GM19397 (cell line): ENCODE results near the gene NTRK1.
A peak's percentile ranks its signal among the peaks of the same experiment; 100 is the strongest.

Experiments
- ATAC-seq: cut with Tn5 transposase; IDR thresholded peaks from one replicate; pipeline ENCODE4 v1.9.1; 2021; ENCODE audit warnings: mild to moderate bottlenecking, moderate library complexity; ENCODE audit not compliant: unreplicated experiment

NTRK1 gene

GRCh38 chr1:156860628-156861423 is at the start of gene NTRK1:
TSS of gene NTRK1 (plus strand) at chr1:156860865. CDS start at chr1:156860935, 70 bp downstream.
- peak; percentile 47 for ATAC-seq

DNA sequence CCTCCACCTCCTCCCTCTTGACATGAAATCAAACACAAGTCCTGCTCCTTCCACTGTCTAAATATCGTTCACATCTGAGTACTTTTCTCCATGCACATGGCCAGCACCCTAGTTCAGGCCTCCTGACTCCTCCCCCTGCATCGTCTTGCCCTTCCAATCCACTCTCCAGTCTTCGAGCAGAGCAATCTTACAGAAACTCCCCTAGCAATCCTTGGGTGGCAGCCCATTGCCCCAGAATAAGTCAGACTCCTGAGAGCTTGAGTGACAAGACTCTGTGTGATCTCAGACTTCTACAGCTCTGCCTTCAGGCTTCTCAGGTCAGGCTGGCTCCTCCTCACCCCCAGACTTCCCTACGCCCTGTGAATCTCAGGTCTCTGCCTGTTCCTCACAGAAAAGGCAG is 49.5 kb upstream of the NTRK1 start:
- no peak for ATAC-seq

GRCh38 chr1:156812293-156812990 is 48.2 kb upstream of the NTRK1 start:
- ATAC-seq = no peak

DNA sequence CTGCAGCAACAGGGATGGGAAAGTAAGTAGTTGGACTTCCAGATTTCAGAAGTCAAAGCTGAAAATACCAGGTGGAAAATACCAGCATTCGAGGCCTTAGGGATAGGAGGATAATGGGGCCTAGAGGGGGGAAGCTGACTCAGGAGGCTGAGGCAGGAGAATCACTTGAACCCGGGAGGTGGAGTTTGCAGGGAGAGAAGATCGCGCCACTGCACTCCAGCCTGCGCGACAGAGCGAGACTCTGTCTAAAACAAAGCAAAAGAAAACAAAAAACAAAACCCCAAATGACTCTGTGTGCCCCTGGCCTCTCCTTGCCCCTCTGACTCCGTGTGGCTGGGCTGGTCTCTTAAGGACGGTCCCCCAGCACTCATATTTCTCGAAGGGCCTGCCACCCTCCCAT is 47.4 kb upstream of the NTRK1 start:
- ATAC-seq = no peak

DNA sequence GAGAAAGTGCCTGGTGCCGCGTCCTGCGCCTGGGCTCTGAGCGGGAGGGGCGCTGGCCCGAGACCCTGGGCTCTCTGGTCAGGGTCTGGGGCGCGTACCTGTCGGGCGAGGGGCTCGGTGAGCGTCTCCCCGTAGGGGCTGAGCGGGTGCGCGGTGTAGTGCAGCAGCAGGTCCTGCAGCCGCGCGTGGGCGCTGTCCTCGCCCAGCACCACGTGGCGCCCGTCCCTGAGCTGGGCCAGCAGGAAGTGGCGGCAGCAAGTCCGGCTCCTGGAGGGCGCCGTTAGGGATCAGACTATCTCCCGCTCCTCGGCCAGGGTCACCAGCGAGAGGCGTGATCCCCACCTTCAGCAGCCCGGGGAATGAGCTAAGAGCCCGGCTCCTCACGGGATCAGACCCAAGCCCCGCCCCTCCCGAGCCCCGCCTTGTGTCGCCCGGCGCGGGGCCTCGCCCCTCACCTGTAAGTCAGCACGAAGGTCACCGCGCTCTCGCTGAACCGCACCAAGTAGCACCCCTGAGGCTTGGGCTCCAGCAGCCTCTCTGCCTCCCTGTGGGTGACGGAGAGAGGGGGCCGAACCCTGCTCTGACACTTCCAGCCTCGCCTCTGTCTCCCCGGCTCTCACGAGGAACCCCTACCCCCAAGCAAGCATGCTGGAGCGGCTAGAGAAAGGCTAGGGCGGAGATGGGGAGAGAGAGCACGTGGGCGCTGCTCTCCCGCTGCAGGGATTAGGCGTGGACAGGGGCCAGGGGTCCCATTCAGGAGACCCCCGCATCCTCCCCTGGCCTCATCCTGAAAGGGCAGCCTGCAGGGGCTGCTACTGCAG is 46.7 kb upstream of the NTRK1 start:
- no peak for ATAC-seq

GRCh38 chr1:156814571-156815260 is 45.9 kb upstream of the NTRK1 start:
- no peak for ATAC-seq

DNA sequence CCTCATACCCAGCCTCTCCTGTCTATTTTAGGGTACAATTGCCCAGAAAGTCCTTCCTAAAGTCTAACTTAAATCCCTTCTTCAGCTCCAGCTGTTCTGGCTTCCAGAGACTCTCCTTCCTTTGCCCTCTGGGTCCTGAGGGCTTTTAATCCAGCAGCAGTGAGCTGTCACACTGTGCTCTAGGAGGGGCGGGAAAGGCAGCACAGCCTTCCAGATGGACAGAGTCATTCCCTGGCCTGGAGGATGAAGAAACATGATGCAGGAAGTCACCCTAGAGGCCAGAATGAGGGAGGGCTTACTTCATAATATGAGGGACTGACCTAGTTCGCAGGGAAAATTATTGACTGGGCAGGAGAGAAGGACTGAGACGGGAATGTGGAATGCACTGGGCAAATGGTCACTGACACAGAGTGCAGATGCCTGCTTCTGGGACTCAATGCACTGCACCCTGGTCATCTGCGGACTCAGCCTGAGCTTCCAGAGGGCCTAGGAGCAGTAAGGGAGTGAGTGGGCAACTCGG is 45.3 kb upstream of the NTRK1 start:
- ATAC-seq = no peak

- ATAC-seq = no peak
These were observed 44.7 kb upstream of the NTRK1 start for GRCh38 chr1:156815961-156816422.

GRCh38 chr1:156816561-156817328 is 43.9 kb upstream of the NTRK1 start, which contains the start of gene SH2D2A:
TSS of gene SH2D2A (minus strand) at chr1:156816848. CDS start at chr1:156816708, 140 bp downstream.
- peak; percentile 65 for ATAC-seq

DNA sequence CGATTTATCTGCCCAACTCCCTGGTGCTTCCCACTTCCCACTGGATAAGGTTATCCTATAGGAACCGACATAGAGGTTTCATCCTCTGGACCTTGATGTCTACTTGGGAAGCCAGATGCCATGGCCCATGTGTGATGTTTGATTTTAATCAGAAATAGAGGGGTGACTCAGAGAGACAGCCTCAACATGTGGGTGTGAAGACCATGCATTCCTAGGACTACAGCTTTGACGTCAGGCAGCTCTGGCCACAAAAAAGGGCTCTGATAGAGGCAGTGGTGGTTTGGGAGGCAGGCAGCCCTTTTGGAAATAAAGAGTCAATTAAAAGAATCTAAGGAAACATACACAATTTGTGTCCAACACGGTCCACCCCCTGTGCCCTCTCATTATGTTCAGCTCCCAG is 38.9 kb upstream of the NTRK1 start:
- no peak for ATAC-seq

- no peak for ATAC-seq
These were observed 38.0 kb upstream of the NTRK1 start for GRCh38 chr1:156822680-156823079.

DNA sequence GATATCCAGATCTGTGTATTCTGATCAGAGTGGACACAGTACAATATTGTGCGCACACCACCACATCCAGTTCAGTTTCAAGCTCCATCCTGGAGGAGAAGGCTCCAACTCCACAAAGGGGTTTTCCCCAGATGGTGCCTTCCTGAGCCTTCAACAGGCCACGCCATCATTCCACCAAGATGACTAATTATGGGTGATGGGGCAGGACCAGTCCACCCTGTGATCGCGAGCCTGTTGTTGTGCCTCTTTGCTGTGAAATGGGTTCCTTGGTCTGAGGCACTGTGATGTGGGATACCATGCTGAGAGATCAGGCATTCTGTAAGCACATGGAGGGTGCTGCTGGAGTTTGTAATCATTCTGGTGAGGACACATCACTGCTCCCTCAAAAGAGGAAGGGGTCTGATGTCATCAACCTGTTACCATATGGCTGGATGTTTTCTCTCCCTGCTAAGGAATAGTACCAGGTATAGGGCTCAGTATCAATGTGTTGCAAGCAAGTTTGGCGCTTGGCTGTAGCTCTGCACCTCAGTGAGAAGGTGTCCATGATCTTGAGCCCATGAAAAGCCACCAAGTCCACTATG is 37.4 kb upstream of the NTRK1 start:
- no peak for ATAC-seq

GRCh38 chr1:156826630-156827029 is 34.0 kb upstream of the NTRK1 start:
- no peak for ATAC-seq

DNA sequence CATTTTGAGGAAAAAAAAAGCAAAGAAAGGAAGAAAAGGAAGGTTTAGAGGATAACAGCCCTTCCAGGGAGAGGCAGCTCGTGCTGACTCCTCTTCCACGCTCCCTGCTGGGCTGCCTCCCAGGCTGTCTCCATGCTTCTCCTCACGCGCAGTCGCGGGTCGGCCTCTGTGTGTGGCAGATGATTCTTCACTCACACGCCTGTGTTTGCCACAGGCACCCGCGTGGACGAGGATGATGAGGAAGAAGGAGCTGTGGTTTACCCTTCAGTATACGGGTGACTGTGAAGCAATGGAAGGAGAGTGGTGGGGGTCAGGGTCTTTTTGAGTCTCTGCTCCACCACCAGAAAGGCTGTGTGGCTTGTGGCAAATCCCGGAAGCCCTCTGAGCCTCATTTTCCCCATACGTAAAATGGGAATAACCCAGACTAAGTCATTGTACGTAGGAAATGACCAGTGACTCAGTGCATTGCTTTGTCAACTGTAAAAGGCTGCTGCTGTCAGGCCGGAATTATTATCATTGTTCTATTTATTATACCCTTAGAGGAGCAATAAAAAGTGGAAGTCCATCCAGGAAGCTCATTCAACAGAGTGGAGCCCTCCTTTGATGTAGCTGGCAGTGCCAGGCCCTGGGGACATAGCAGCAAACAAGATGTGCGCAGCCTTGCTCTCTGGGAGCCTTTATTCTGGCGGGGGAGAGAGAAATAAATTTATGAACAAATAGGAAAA is 32.1 kb upstream of the NTRK1 start:
- ATAC-seq = no peak

DNA sequence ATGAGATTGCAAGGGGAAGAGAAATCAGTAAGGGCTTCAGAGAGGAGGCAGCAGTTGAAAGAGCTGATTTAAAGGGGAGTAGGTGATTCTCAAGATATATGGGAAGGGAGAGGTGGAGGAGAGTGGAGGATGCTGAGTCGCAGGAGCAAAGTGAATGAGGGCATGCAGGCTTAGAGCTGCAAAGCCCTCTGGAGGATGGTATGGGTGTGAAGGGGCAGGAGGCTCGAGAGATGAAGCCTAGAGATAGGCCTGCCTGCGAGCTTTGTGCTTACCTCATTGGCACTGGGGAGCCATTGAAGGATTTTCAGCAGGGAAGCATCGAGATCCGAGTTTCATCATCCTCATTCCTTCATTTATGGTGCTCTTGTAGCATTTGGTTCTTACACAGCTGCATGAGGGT is 28.2 kb upstream of the NTRK1 start:
- ATAC-seq = no peak

- ATAC-seq = no peak
These were observed 27.1 kb upstream of the NTRK1 start for GRCh38 chr1:156833603-156834002.

DNA sequence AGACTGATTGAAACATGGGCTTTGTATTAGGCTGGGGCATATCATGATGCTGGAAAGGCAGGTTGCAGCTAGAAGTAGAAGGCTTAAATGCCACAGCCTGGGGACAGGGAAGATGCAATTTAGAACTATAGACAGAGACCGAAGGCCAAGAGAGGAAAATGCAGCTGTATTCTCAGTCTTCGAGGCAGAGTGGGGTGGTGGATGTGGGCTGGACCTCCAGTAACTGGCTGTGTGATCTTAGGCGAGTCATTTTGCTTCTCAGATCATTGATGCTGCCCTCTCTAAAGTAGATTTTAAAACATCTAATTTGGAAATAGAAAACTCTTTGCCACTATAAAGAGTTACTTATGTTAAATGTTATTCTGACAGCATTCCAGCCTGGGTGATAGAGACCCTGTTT is 26.3 kb upstream of the NTRK1 start:
- ATAC-seq = no peak

- peak; percentile 47 for ATAC-seq
These were observed 24.5 kb upstream of the NTRK1 start for GRCh38 chr1:156836041-156836654.
